Mammary epithelial cell (primary cell): Measurements from ENCODE around the gene LCT.

Source experiments
- CTCF ChIP-seq, 2 donors: IDR thresholded peaks in 1 of 2; conservative IDR thresholded peaks in 1 of 2; 2 replicates each; pipeline ENCODE4 v1.5.1; 2011 to 2012; ENCODE audit warnings: inconsistent platforms in 2 of 2, low read length in 2 of 2, mild to moderate bottlenecking in 2 of 2, control low read depth in 1 of 2, low read depth in 1 of 2; ENCODE audit not compliant: insufficient read depth in 1 of 2; ENCODE audit errors: extremely low read depth in 1 of 2
- EZH2 ChIP-seq: IDR thresholded peaks from 2 replicates; pipeline ENCODE4 v1.6.1; 2012; ENCODE audit warnings: low read length, inconsistent platforms, borderline replicate concordance

GRCh38 chr2:135885709-135886108 lies 48.7 kb upstream of the LCT start:
- no peak for TF ChIP-seq EZH2
- no peak for TF ChIP-seq CTCF (conservative IDR thresholded peaks at IDR 0.05 in 1 of 2, IDR thresholded peaks at IDR 0.05 in 1 of 2; ENCODE audit: extremely low read depth in 1 of 2, insufficient read depth in 1 of 2, low read depth in 1 of 2, low read length in 2 of 2)
